ENCODE data around the gene SOCS7. TPM values are rescaled to one million over a fixed set of nuclear protein-coding genes. Genes with fewer than 3 reads are reported as not detected.
A peak's percentile ranks its signal among the peaks of the same experiment; 100 is the strongest.
"Not testable (repeated sequence)": the region's sequence is repeated elsewhere in the genome, so short reads cannot be mapped to it uniquely, and the experiment has no call there.

The SOCS7 gene
- total RNA-seq, 1 donor from 2014 or later = 17.8 TPM

- no peak for DNase-seq (ENCODE audit: low spot score)
- Mint-ChIP-seq H3K4me3 (ENCODE audit: unreplicated experiment) (no peak overlapping the region), H3K9me3 (ENCODE audit: low read depth) (no peaks in the 10 kb centered on the region), H3K4me1 (ENCODE audit: low read depth) (peaks cover 43% of the 10 kb centered on the region), H3K27me3 (ENCODE audit: low read depth) (no peaks in the 10 kb centered on the region), H3K36me3 (ENCODE audit: low read depth) (peaks cover 6% of the 10 kb centered on the region), H3K27ac (ENCODE audit: unreplicated experiment) (no peak overlapping the region)
- TF ChIP-seq, protein P1, sequence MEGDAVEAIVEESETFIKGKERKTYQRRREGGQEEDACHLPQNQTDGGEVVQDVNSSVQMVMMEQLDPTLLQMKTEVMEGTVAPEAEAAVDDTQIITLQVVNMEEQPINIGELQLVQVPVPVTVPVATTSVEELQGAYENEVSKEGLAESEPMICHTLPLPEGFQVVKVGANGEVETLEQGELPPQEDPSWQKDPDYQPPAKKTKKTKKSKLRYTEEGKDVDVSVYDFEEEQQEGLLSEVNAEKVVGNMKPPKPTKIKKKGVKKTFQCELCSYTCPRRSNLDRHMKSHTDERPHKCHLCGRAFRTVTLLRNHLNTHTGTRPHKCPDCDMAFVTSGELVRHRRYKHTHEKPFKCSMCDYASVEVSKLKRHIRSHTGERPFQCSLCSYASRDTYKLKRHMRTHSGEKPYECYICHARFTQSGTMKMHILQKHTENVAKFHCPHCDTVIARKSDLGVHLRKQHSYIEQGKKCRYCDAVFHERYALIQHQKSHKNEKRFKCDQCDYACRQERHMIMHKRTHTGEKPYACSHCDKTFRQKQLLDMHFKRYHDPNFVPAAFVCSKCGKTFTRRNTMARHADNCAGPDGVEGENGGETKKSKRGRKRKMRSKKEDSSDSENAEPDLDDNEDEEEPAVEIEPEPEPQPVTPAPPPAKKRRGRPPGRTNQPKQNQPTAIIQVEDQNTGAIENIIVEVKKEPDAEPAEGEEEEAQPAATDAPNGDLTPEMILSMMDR (IDR thresholded peaks at IDR 0.05) = no peak
These were observed 84.7 kb downstream of the SOCS7 start for GRCh38 chr17:38436386-38436785.

GRCh38 chr17:38437313-38437712 lies 85.7 kb downstream of the SOCS7 start:
- H3K36me3 Mint-ChIP-seq (ENCODE audit: low read depth); H3K27ac Mint-ChIP-seq (ENCODE audit: unreplicated experiment); H3K27me3 Mint-ChIP-seq (ENCODE audit: low read depth): not testable (repeated sequence)

DNA sequence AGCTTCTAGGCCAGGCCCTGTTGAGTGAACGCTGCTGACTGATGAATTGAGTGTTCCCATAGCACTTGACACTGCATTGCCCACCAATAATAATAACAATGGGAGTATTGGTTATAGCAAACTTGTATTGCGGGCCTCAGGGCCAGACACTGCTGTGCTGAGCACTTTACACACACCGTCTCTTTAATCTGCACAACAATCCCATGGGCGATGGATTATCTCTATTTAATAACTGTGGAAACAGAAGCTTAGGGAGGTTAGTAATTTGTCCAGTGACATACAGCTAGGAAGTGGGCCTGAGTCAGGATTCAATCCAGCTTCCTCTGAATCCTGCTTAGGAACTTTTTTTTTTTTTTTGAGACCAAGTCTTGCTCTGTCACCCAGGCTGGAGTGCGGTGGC lies 87.8 kb downstream of the SOCS7 start:
- no peak overlapping the region for H3K4me3 Mint-ChIP-seq (ENCODE audit: unreplicated experiment)
- H3K27me3 Mint-ChIP-seq (ENCODE audit: low read depth) = no peaks in the 10 kb centered on the region
- peaks cover 56% of the 10 kb centered on the region for H3K4me1 Mint-ChIP-seq (ENCODE audit: low read depth)
- peaks cover 6% of the 10 kb centered on the region for H3K36me3 Mint-ChIP-seq (ENCODE audit: low read depth)
- no peak overlapping the region for H3K27ac Mint-ChIP-seq (ENCODE audit: unreplicated experiment)
- DNase-seq (ENCODE audit: low spot score) = no peak
- TF ChIP-seq, protein P1 (IDR thresholded peaks at IDR 0.05) = no peak
- no peaks in the 10 kb centered on the region for H3K9me3 Mint-ChIP-seq (ENCODE audit: low read depth)

More at GRCh38 chr17:38437313-38437712, 85.7 kb downstream of the SOCS7 start:
- H3K9me3 Mint-ChIP-seq (ENCODE audit: low read depth); DNase-seq (ENCODE audit: low spot score); H3K4me3 Mint-ChIP-seq (ENCODE audit: unreplicated experiment): not testable (repeated sequence)
- peaks cover 47% of the 10 kb centered on the region for H3K4me1 Mint-ChIP-seq (ENCODE audit: low read depth)

GRCh38 chr17:38440614-38441397 lies 89.2 kb downstream of the SOCS7 start:
- Mint-ChIP-seq H3K27ac (ENCODE audit: unreplicated experiment) (peak overlapping the region; percentile 61), H3K36me3 (ENCODE audit: low read depth) (peaks cover 4% of the 10 kb centered on the region), H3K27me3 (ENCODE audit: low read depth) (no peaks in the 10 kb centered on the region), H3K4me3 (ENCODE audit: unreplicated experiment) (no peak overlapping the region), H3K9me3 (ENCODE audit: low read depth) (no peaks in the 10 kb centered on the region), H3K4me1 (ENCODE audit: low read depth) (peaks cover 46% of the 10 kb centered on the region)
- no peak for DNase-seq (ENCODE audit: low spot score)
- TF ChIP-seq, protein P1 (IDR thresholded peaks at IDR 0.05) = no peak

DNA sequence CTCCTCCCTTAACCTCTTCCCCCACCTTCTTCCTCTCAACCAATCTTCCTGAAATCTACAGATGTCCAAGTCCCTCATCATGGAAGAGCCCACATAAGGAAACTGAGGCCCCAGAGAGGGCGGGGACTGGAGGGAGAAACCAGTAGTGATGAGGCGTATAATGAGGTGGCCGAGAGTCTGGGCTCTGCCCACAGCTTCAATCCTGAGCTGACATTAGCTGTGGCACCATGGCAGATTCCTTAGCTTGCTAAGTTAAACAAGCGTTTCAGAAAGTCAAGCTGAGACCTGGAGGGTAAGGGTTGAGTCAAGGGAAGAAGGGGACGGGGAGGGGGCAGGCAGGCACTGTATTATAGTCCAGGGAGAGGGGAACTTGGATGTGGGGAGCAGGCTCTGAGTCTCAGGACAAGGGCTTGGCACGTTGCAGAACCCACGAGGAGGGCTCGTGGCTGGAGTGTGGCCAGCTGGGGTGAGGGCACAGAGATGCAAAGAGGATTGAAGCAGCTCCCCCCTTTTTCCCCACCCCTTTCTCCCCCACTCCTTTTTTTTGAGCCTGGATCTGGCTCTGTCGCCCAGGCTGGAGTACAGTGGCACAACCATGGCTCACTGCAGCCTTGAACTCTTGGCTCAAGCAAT lies 89.9 kb downstream of the SOCS7 start:
- no peak for DNase-seq (ENCODE audit: low spot score)
- Mint-ChIP-seq H3K4me1 (ENCODE audit: low read depth) (peaks cover 42% of the 10 kb centered on the region), H3K27me3 (ENCODE audit: low read depth) (no peaks in the 10 kb centered on the region), H3K36me3 (ENCODE audit: low read depth) (peaks cover 4% of the 10 kb centered on the region), H3K9me3 (ENCODE audit: low read depth) (no peaks in the 10 kb centered on the region), H3K4me3 (ENCODE audit: unreplicated experiment) (peak overlapping the region; percentile 19), H3K27ac (ENCODE audit: unreplicated experiment) (peak overlapping the region; percentile 61)
- TF ChIP-seq, protein P1 (IDR thresholded peaks at IDR 0.05) = no peak

Data from chondrocyte (in vitro differentiated cells).